ENCODE measurements around the gene MNAT1. TPM values are rescaled to one million over a fixed set of nuclear protein-coding genes. Genes with fewer than 3 reads are reported as not detected.

Gene MNAT1
- total and polyA plus RNA-seq, 2 experiments from 2014 or later = 51.6 to 85.0 TPM

DNA sequence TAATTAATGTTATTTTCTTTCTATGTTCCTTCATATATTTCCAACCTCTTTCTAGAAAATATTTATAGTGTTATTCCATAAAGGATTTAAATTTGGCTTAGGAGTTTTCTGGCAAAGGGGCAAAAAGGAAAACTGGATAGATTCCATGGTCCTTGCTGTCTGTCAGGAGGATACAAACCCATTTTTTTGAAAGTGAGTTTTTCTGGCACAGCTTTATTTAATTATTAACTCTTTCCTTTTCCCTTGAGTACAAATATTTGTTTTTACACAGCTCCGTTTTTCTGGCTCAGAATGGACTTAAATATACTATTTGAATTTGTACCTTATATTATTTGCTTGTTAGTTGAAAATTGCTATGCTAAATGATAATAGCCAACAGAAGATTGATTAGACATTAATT is 56.3 kb downstream of the MNAT1 start (continued):
- TF ChIP-seq, protein P1, sequence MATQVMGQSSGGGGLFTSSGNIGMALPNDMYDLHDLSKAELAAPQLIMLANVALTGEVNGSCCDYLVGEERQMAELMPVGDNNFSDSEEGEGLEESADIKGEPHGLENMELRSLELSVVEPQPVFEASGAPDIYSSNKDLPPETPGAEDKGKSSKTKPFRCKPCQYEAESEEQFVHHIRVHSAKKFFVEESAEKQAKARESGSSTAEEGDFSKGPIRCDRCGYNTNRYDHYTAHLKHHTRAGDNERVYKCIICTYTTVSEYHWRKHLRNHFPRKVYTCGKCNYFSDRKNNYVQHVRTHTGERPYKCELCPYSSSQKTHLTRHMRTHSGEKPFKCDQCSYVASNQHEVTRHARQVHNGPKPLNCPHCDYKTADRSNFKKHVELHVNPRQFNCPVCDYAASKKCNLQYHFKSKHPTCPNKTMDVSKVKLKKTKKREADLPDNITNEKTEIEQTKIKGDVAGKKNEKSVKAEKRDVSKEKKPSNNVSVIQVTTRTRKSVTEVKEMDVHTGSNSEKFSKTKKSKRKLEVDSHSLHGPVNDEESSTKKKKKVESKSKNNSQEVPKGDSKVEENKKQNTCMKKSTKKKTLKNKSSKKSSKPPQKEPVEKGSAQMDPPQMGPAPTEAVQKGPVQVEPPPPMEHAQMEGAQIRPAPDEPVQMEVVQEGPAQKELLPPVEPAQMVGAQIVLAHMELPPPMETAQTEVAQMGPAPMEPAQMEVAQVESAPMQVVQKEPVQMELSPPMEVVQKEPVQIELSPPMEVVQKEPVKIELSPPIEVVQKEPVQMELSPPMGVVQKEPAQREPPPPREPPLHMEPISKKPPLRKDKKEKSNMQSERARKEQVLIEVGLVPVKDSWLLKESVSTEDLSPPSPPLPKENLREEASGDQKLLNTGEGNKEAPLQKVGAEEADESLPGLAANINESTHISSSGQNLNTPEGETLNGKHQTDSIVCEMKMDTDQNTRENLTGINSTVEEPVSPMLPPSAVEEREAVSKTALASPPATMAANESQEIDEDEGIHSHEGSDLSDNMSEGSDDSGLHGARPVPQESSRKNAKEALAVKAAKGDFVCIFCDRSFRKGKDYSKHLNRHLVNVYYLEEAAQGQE (IDR thresholded peaks at IDR 0.05; ENCODE audit: unreplicated experiment) = no peak

DNA sequence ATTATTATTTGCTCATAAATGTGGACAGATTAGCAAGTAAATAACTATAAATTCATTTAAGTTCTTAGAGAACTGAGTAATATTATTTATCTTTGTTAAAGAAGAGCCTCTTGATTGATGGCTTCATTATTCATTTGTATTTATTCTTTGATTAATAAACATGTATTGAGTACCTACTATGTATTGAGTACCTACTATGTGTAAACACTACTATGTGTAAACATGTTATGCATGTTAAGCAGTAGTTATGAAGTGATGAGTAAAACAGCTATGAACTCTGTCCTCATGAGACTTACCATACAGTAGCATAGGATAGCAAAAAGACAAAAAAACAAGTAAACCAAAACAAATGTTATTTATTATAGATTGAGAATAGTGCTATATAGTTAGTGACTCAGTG is 61.9 kb downstream of the MNAT1 start:
- no peaks in the 10 kb centered on the region for H3K36me3 ChIP-seq (ENCODE audit: insufficient read depth)
- no peaks in the 10 kb centered on the region for H3F3A ChIP-seq (replicated peaks; ENCODE audit: low read depth)
- no peaks in the 10 kb centered on the region for H3K27me3 Mint-ChIP-seq (ENCODE audit: insufficient read depth, low read depth, poor library complexity)
- peaks cover 1% of the 10 kb centered on the region; the same call in 1 of the 2 replicates for H3K4me1 ChIP-seq (ENCODE audit: insufficient read depth)
- H3K36me3 Mint-ChIP-seq (ENCODE audit: low read depth) = no peaks in the 10 kb centered on the region
- no peaks in the 10 kb centered on the region for H3K9me2 ChIP-seq (ENCODE audit: insufficient read depth)
- H2AFZ ChIP-seq = no peak overlapping the region
- H3K9me3 Mint-ChIP-seq = no peaks in the 10 kb centered on the region
- peaks cover 13% of the 10 kb centered on the region for H3K79me2 ChIP-seq (replicated peaks; ENCODE audit: insufficient read depth)
- H3K4me3 Mint-ChIP-seq = no peak overlapping the region
- no peak overlapping the region for H3K4me2 ChIP-seq
- H3K4me1 Mint-ChIP-seq = peaks cover 4% of the 10 kb centered on the region; the same call in 2 of the 3 replicates
- DNase-seq (ENCODE audit: low spot score) = no peak
- no peaks in the 10 kb centered on the region for H3K27me3 ChIP-seq (ENCODE audit: insufficient read depth)
- no peak for ATAC-seq
- no peaks in the 10 kb centered on the region for H4K20me1 ChIP-seq (replicated peaks; ENCODE audit: insufficient read depth)
- no peak overlapping the region for H3K27ac ChIP-seq (ENCODE audit: low read depth)
- no peak overlapping the region for H3K4me3 ChIP-seq
- no peak overlapping the region for H3K27ac Mint-ChIP-seq
- TF ChIP-seq EZH2phosphoT487 (IDR thresholded peaks at IDR 0.05; ENCODE audit: unreplicated experiment) (no peak), STAT1 (IDR thresholded peaks at IDR 0.05; ENCODE audit: unreplicated experiment) (no peak), CREB1 (CRISPR knock-in tag; IDR thresholded peaks at IDR 0.05; ENCODE audit: low read depth) (no peak), ZNF331 (CRISPR knock-in tag; IDR thresholded peaks at IDR 0.05; ENCODE audit: low read depth) (no peak), ZNF114 (CRISPR knock-in tag; IDR thresholded peaks at IDR 0.05) (no peak), JUNB (IDR thresholded peaks at IDR 0.05; ENCODE audit: unreplicated experiment) (no peak), EZH2 (IDR thresholded peaks at IDR 0.05; ENCODE audit: low read depth, unreplicated experiment) (no peak), NANOG (IDR thresholded peaks at IDR 0.05; ENCODE audit: borderline replicate concordance) (no peak), POLR2AphosphoS5 (IDR thresholded peaks at IDR 0.05; ENCODE audit: low read depth) (no peak)
- TF ChIP-seq, protein P2, sequence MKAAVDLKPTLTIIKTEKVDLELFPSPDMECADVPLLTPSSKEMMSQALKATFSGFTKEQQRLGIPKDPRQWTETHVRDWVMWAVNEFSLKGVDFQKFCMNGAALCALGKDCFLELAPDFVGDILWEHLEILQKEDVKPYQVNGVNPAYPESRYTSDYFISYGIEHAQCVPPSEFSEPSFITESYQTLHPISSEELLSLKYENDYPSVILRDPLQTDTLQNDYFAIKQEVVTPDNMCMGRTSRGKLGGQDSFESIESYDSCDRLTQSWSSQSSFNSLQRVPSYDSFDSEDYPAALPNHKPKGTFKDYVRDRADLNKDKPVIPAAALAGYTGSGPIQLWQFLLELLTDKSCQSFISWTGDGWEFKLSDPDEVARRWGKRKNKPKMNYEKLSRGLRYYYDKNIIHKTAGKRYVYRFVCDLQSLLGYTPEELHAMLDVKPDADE (IDR thresholded peaks at IDR 0.05) = no peak
- TF ChIP-seq, protein P1 (IDR thresholded peaks at IDR 0.05; ENCODE audit: unreplicated experiment) = no peak
- TF ChIP-seq, protein P3, sequence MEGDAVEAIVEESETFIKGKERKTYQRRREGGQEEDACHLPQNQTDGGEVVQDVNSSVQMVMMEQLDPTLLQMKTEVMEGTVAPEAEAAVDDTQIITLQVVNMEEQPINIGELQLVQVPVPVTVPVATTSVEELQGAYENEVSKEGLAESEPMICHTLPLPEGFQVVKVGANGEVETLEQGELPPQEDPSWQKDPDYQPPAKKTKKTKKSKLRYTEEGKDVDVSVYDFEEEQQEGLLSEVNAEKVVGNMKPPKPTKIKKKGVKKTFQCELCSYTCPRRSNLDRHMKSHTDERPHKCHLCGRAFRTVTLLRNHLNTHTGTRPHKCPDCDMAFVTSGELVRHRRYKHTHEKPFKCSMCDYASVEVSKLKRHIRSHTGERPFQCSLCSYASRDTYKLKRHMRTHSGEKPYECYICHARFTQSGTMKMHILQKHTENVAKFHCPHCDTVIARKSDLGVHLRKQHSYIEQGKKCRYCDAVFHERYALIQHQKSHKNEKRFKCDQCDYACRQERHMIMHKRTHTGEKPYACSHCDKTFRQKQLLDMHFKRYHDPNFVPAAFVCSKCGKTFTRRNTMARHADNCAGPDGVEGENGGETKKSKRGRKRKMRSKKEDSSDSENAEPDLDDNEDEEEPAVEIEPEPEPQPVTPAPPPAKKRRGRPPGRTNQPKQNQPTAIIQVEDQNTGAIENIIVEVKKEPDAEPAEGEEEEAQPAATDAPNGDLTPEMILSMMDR (conservative IDR thresholded peaks at IDR 0.05; ENCODE audit: low read depth in 2 of 2) = no peak
